HepG2 (cell line): ENCODE results near the gene CIITA. TPM values are rescaled to one million over a fixed set of nuclear protein-coding genes. Genes with fewer than 3 reads are reported as not detected.
A peak's percentile ranks its signal among the peaks of the same experiment; 100 is the strongest.

Experiments
- FOXA1 ChIP-seq, 2 experiments: fragments of 450-650 bp in 1 of 2; sonication (generic) in 1 of 2; formaldehyde crosslinking in 1 of 2; IDR thresholded peaks; 2 replicates each; pipeline versions ENCODE4 v1.4.0 to v1.6.1; 2016 to 2020; ENCODE audit warnings: missing genetic modification reagents in 1 of 2
- GLI4 ChIP-seq: sonication (generic); formaldehyde crosslinking; IDR thresholded peaks from 2 replicates; pipeline ENCODE4 v1.5.1; 2020; ENCODE audit warnings: missing genetic modification reagents, mild to moderate bottlenecking, moderate library complexity, borderline replicate concordance
- NCOA5 ChIP-seq: sonication (generic); formaldehyde crosslinking; IDR thresholded peaks from 2 replicates; pipeline ENCODE4 v1.4.0; 2020; ENCODE audit warnings: missing genetic modification reagents
- PITX1 ChIP-seq: sonication (generic); formaldehyde crosslinking; IDR thresholded peaks from 2 replicates; pipeline ENCODE4 v1.5.1; 2020; ENCODE audit warnings: mild to moderate bottlenecking, missing genetic modification reagents
- REL ChIP-seq: sonication (generic); formaldehyde crosslinking; conservative IDR thresholded peaks from 2 replicates; pipeline ENCODE4 v1.8.0; 2022; ENCODE audit warnings: mild to moderate bottlenecking, missing genetic modification reagents, moderate library complexity
- SMARCE1 ChIP-seq: fragments of 450-650 bp; IDR thresholded peaks from 2 replicates; pipeline ENCODE4 v1.6.1; 2017; ENCODE audit warnings: borderline replicate concordance
- SNAPC2 ChIP-seq: sonication (generic); formaldehyde crosslinking; IDR thresholded peaks from 2 replicates; pipeline ENCODE4 v1.8.1; 2022; ENCODE audit warnings: mild to moderate bottlenecking, missing genetic modification reagents
- SOX13 ChIP-seq, 3 experiments: fragments of 450-650 bp in 1 of 3; sonication (generic) in 1 of 3; formaldehyde crosslinking in 1 of 3; IDR thresholded peaks in 2 of 3; conservative IDR thresholded peaks in 1 of 3; 2 replicates each; pipeline versions ENCODE4 v1.5.0 to v1.6.1; 2016 to 2020; ENCODE audit warnings: antibody characterized with exemption in 1 of 3, mild to moderate bottlenecking in 1 of 3, missing compliant biosample characterization in 1 of 3, missing genetic modification reagents in 1 of 3, moderate library complexity in 1 of 3
- SOX5 ChIP-seq: IDR thresholded peaks from 2 replicates; pipeline ENCODE4 v1.6.1; 2016; ENCODE audit warnings: borderline replicate concordance
- TBX2 ChIP-seq: sonication (generic); formaldehyde crosslinking; IDR thresholded peaks from 2 replicates; pipeline ENCODE4 v1.5.0; 2020; ENCODE audit warnings: missing genetic modification reagents, mild to moderate bottlenecking, borderline replicate concordance
- ZNF292 ChIP-seq: sonication (generic); formaldehyde crosslinking; IDR thresholded peaks from 2 replicates; pipeline ENCODE4 v1.8.1; 2022; ENCODE audit warnings: mild to moderate bottlenecking, low read depth, missing genetic modification reagents, borderline replicate concordance
- ZNF766 ChIP-seq: sonication (generic); formaldehyde crosslinking; IDR thresholded peaks from 2 replicates; pipeline ENCODE4 v1.5.0; 2020; ENCODE audit warnings: missing genetic modification reagents, borderline replicate concordance
- polyA plus RNA-seq, 8 experiments: library from polyadenylated mRNA; depleted of rRNA in 3 of 8; stranded (reverse) in 7 of 8; unstranded in 1 of 8; fragments of >200 nt; fragmentation: Illumina TruSeq in 4 of 8; extraction: Trizol in 4 of 8; gene quantifications; 2 replicates each; pipeline versions ENCODE4 v1.2.1 to v1.2.3, GENCODE V29; 2011 to 2016; ENCODE audit warnings: low read depth in 4 of 8, missing spikeins in 1 of 8, mixed read lengths in 1 of 8; ENCODE audit not compliant: insufficient read depth in 1 of 8
- total RNA-seq, 5 experiments: library from RNA; depleted of rRNA; stranded (reverse); fragments of >200 nt; fragmentation: Illumina TruSeq; extraction: Trizol; gene quantifications; 2 replicates each; pipeline ENCODE4 v1.2.3, GENCODE V29; 2016; ENCODE audit warnings: low read depth in 1 of 5
- TF ChIP-seq, protein P1 (sequence below): sonication (generic); formaldehyde crosslinking; IDR thresholded peaks from 2 replicates; pipeline ENCODE4 v1.4.0; 2020; ENCODE audit warnings: low read depth, mild to moderate bottlenecking, missing genetic modification reagents
- TF ChIP-seq, protein P2 (sequence below): sonication (generic); formaldehyde crosslinking; IDR thresholded peaks from 2 replicates; pipeline ENCODE4 v1.4.0; 2020; ENCODE audit warnings: missing genetic modification reagents
- TF ChIP-seq, protein P3 (sequence below): sonication (generic); formaldehyde crosslinking; IDR thresholded peaks from 2 replicates; pipeline ENCODE4 v1.9.0; 2021; ENCODE audit warnings: mild to moderate bottlenecking, missing genetic modification reagents

Gene CIITA
- total and polyA plus RNA-seq, 2 of the 13 experiments (the other 11 are each of a cell fraction or from before 2014, with no cell fraction given), result 0.08 to 0.09 TPM

DNA sequence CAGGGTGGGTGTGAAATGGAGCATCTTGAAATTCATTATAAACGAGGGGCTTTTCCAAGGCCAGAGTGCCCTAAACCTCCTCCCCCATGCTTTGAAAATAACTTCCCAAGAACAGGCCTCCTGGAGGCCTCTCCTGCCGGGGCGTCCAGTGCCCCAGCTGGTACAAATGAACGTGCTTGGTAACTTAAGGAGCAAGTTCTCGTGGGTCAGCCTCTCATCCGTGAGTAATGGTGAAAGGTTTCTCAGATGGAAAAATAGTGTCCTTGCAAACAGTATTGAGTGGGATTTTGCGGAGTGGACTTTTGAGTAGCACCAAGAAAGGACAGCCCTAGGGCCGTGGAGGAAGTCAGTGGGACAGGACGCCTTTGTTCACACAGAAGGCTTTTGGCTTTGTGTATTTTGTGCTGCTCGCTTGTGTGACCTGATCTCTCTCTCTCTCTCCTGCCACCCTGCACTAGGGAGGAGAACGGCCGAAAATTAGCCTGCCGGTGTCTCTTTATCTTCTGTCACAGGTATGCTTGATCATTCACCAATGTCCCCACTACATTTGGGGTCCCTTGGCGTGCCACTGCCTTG is 102.0 kb downstream of the CIITA start (continued):
- TF ChIP-seq, protein P1, sequence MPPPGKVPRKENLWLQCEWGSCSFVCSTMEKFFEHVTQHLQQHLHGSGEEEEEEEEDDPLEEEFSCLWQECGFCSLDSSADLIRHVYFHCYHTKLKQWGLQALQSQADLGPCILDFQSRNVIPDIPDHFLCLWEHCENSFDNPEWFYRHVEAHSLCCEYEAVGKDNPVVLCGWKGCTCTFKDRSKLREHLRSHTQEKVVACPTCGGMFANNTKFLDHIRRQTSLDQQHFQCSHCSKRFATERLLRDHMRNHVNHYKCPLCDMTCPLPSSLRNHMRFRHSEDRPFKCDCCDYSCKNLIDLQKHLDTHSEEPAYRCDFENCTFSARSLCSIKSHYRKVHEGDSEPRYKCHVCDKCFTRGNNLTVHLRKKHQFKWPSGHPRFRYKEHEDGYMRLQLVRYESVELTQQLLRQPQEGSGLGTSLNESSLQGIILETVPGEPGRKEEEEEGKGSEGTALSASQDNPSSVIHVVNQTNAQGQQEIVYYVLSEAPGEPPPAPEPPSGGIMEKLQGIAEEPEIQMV (CRISPR knock-in tag), result 0 out of 2 replicates have a peak, but pooled peaks have one; percentile 26
- TF ChIP-seq ZNF292, result peak; percentile 38; the same call in 1 of the 2 replicates
- TF ChIP-seq PITX1, result peak; percentile 34; the same call in 1 of the 2 replicates
- TF ChIP-seq, protein P2, sequence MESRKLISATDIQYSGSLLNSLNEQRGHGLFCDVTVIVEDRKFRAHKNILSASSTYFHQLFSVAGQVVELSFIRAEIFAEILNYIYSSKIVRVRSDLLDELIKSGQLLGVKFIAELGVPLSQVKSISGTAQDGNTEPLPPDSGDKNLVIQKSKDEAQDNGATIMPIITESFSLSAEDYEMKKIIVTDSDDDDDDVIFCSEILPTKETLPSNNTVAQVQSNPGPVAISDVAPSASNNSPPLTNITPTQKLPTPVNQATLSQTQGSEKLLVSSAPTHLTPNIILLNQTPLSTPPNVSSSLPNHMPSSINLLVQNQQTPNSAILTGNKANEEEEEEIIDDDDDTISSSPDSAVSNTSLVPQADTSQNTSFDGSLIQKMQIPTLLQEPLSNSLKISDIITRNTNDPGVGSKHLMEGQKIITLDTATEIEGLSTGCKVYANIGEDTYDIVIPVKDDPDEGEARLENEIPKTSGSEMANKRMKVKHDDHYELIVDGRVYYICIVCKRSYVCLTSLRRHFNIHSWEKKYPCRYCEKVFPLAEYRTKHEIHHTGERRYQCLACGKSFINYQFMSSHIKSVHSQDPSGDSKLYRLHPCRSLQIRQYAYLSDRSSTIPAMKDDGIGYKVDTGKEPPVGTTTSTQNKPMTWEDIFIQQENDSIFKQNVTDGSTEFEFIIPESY, result peak; percentile 35; the same call in 1 of the 2 replicates
- TF ChIP-seq SOX13 (IDR thresholded peaks at IDR 0.05), result no peak
- peak in 1 of 2 experiments; percentile 41; a peak in 1 of 4 replicates for TF ChIP-seq SOX13 (CRISPR knock-in tag; conservative IDR thresholded peaks at IDR 0.05 in 1 of 2, IDR thresholded peaks at IDR 0.05 in 1 of 2)
- no peak for TF ChIP-seq GLI4 (CRISPR knock-in tag)
- no peak for TF ChIP-seq SNAPC2
- TF ChIP-seq SOX5 (CRISPR knock-in tag), result peak; percentile 17; the same call in 1 of the 2 replicates
- no peak for TF ChIP-seq REL (CRISPR knock-in tag)
- TF ChIP-seq SMARCE1, result no peak
- no peak for TF ChIP-seq FOXA1 (IDR thresholded peaks at IDR 0.05)
- peak; percentile 62 for TF ChIP-seq FOXA1 (CRISPR knock-in tag; IDR thresholded peaks at IDR 0.05)
- TF ChIP-seq NCOA5 (CRISPR knock-in tag), result no peak
- no peak for TF ChIP-seq ZNF766 (CRISPR knock-in tag)
- TF ChIP-seq, protein P3, sequence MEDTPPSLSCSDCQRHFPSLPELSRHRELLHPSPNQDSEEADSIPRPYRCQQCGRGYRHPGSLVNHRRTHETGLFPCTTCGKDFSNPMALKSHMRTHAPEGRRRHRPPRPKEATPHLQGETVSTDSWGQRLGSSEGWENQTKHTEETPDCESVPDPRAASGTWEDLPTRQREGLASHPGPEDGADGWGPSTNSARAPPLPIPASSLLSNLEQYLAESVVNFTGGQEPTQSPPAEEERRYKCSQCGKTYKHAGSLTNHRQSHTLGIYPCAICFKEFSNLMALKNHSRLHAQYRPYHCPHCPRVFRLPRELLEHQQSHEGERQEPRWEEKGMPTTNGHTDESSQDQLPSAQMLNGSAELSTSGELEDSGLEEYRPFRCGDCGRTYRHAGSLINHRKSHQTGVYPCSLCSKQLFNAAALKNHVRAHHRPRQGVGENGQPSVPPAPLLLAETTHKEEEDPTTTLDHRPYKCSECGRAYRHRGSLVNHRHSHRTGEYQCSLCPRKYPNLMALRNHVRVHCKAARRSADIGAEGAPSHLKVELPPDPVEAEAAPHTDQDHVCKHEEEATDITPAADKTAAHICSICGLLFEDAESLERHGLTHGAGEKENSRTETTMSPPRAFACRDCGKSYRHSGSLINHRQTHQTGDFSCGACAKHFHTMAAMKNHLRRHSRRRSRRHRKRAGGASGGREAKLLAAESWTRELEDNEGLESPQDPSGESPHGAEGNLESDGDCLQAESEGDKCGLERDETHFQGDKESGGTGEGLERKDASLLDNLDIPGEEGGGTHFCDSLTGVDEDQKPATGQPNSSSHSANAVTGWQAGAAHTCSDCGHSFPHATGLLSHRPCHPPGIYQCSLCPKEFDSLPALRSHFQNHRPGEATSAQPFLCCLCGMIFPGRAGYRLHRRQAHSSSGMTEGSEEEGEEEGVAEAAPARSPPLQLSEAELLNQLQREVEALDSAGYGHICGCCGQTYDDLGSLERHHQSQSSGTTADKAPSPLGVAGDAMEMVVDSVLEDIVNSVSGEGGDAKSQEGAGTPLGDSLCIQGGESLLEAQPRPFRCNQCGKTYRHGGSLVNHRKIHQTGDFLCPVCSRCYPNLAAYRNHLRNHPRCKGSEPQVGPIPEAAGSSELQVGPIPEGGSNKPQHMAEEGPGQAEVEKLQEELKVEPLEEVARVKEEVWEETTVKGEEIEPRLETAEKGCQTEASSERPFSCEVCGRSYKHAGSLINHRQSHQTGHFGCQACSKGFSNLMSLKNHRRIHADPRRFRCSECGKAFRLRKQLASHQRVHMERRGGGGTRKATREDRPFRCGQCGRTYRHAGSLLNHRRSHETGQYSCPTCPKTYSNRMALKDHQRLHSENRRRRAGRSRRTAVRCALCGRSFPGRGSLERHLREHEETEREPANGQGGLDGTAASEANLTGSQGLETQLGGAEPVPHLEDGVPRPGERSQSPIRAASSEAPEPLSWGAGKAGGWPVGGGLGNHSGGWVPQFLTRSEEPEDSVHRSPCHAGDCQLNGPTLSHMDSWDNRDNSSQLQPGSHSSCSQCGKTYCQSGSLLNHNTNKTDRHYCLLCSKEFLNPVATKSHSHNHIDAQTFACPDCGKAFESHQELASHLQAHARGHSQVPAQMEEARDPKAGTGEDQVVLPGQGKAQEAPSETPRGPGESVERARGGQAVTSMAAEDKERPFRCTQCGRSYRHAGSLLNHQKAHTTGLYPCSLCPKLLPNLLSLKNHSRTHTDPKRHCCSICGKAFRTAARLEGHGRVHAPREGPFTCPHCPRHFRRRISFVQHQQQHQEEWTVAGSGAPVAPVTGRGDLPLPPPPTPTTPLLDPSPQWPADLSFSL, result peak; percentile 40; the same call in 1 of the 2 replicates
- peak; percentile 13; the same call in 1 of the 2 replicates for TF ChIP-seq TBX2 (CRISPR knock-in tag)
